Stomach (tissue), 9 donors: ENCODE measurements around the gene LDAH. TPM values are rescaled to one million over a fixed set of nuclear protein-coding genes. Genes with fewer than 3 reads are reported as not detected.
A peak's percentile ranks its signal among the peaks of the same experiment; 100 is the strongest.

Experiments used
- DNase-seq, 2 donors: peaks; one replicate each; pipeline versions ENCODE4 v3.0.0 to v3.0.0-alpha.2; 2013 to 2019
- H3K27ac ChIP-seq, 5 donors: fragments of 200-600 bp in 4 of 5; sonication (generic) in 4 of 5; one replicate each; pipeline ENCODE4 v1.5.1; 2013 to 2019; ENCODE audit warnings: mild to moderate bottlenecking in 1 of 5, moderate library complexity in 1 of 5
- H3K27me3 ChIP-seq, 3 donors: fragments of 200-600 bp; sonication (generic); one replicate each; pipeline ENCODE4 v1.5.1; 2017 to 2019; ENCODE audit warnings: mixed run types in 1 of 3
- H3K36me3 ChIP-seq, 4 donors: fragments of 200-600 bp; sonication (generic); 1 replicate in 3 of 4; 2 replicates in 1 of 4; pipeline ENCODE4 v1.5.1; 2016 to 2019
- H3K4me1 ChIP-seq, 4 donors: fragments of 200-600 bp; sonication (generic); one replicate each; pipeline ENCODE4 v1.5.1; 2016 to 2019
- H3K4me3 ChIP-seq, 4 donors: fragments of 200-600 bp; sonication (generic) in 3 of 4; one replicate each; pipeline ENCODE4 v1.5.1; 2016 to 2019; ENCODE audit warnings: mild to moderate bottlenecking in 1 of 4
- H3K9me3 ChIP-seq, 4 donors: fragments of 200-600 bp; sonication (generic); one replicate each; pipeline ENCODE4 v1.5.1; 2016 to 2019
- CTCF ChIP-seq, 7 experiments: fragments of 450-650 bp in 4 of 7; fragments of 200-600 bp in 3 of 7; sonication (generic) in 3 of 7; IDR thresholded peaks; one replicate each; pipeline ENCODE4 v1.5.1; 2016 to 2019; ENCODE audit warnings: antibody characterized with exemption in 7 of 7, control low read depth in 2 of 7, mild to moderate bottlenecking in 1 of 7
- EP300 ChIP-seq: sonication (generic); formaldehyde crosslinking; IDR thresholded peaks from one replicate; pipeline ENCODE4 v1.6.1; 2017; ENCODE audit warnings: antibody characterized with exemption
- POLR2A ChIP-seq, 4 donors: fragments of 450-650 bp; IDR thresholded peaks; one replicate each; pipeline ENCODE4 v1.6.1; 2016; ENCODE audit warnings: antibody characterized with exemption in 4 of 4, control low read depth in 2 of 4, mild to moderate bottlenecking in 1 of 4, moderate library complexity in 1 of 4
- POLR2AphosphoS5 ChIP-seq, 3 donors: sonication (generic); formaldehyde crosslinking; IDR thresholded peaks; one replicate each; pipeline ENCODE4 v1.6.1; 2016; ENCODE audit warnings: antibody characterized with exemption in 3 of 3
- WGBS, 5 donors: extraction: QIAGEN DNeasy Blood & Tissue Kit in 3 of 5; methylation state at CpG; one replicate each; pipeline versions ENCODE4 v1.1.5 to v1.1.7; 2013 to 2018; 5-methylcytosine and 5-hydroxymethylcytosine counted together
- intact Hi-C: fragments of 100-400 bp; cut with DNase I; formaldehyde crosslinking; loops from one replicate; pipeline ENCODE4 v1.15.1; 2023; ENCODE audit warnings: low total_unique reads
- polyA plus RNA-seq, 3 donors: library from polyadenylated mRNA; stranded (reverse); fragments of 200-250 nt; gene quantifications; one replicate each; pipeline ENCODE4 v1.2.3, GENCODE V29; 2013
- total RNA-seq, 5 donors: library from RNA; depleted of rRNA; stranded (reverse); fragments of >200 nt; gene quantifications; one replicate each; pipeline versions ENCODE4 v1.1.0 to v1.2.3, GENCODE V29; 2014 to 2016
- donor health status: healthy with polysubstance abuse.
- donor health status: Bipolar disorder and iron deficiency.
- donor health status: healthy.

Gene LDAH
- total and polyA plus RNA-seq, 8 donors: 4.1 to 20.0 (median 5.9) TPM

DNA sequence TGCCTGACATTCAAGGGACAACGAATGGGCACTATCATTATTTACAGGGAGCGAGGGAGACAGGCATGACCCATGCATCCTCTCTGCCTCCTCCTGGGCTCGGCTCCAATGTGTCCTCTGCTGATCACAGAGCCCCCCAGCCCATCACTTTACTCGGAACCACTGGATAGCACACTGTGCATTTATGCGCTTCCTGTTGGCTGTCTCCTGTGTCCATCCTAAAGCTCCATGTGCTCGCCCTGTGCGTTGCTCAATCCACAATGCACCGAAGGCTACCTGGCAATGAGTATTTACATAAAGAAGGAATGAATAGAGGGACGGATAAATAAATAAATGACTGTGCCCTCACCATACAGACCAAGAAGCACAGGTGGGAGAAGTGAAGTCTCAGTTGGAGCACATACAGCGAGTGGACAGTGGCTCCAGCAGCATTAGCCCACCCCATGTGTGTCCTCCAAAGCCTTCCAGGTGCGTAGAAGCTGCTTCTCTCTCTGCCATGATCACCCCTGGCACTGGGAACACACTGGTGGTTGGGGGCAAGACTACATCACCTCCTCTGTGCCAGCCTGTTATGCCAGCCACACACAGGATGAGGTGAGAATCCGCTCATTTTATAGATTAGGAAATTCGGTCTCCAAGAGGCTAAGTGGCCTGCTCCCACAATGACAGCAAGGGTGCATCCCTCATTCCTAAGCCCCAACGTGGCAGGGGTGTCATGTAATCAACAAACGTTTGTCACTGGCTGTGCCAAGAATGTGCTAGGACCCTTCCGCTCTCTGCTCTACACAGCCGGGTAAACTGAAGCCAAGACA, 158.3 kb downstream of the LDAH start:
- H3K36me3 ChIP-seq: no peaks in the 10 kb centered on the region
- WGBS, 5 donors: 19 to 28% (median 24%) methylated on average over 16 to 17 of the region's 17 CpGs
- peak in 1 of 2 donors; percentile 12 for DNase-seq
- peaks cover 14 to 94% (median 67%) of the 10 kb centered on the region in 3 donors for H3K27me3 ChIP-seq
- H3K4me1 ChIP-seq: peaks cover 28 to 48% (median 36%) of the 10 kb centered on the region in 4 donors
- H3K27ac ChIP-seq: no peak overlapping the region
- intact Hi-C loops: loop anchor here (5.0 kb wide), 1 partner anchor 298 kb away; no protein-coding TSS in a partner anchor
- H3K9me3 ChIP-seq: no peaks in the 10 kb centered on the region
- H3K4me3 ChIP-seq: peak overlapping the region in 1 of 4 donors; percentile 58
- TF ChIP-seq CTCF (IDR thresholded peaks at IDR 0.05): no peak
- no peak for TF ChIP-seq EP300
- no peak for TF ChIP-seq POLR2A (IDR thresholded peaks at IDR 0.05)
- no peak for TF ChIP-seq POLR2AphosphoS5 (IDR thresholded peaks at IDR 0.05)

DNA sequence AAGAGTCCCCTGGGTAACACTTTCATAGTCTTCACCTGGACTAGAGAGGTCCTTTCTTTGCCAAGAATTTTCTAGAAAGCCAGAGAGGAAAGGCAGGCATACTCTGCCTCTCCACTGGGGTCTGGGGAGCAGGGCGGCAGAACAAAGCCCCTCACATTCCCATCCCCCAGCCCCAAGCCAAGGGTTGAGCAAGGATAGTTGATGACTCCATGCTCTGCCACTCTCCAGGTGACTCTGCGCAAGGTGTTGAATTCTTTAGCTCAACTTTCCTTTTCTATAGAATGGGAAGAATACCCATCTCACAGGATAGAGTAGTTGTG, 158.9 kb downstream of the LDAH start:
- intact Hi-C loops: loop anchor here (5.0 kb wide), 1 partner anchor 298 kb away; no protein-coding TSS in a partner anchor
- H3K27ac ChIP-seq: no peak overlapping the region

GRCh38 chr2:20663196-20664070, 159.5 kb downstream of the LDAH start:
- peaks cover 14 to 82% (median 55%) of the 10 kb centered on the region in 3 donors for H3K27me3 ChIP-seq
- H3K4me1 ChIP-seq: peaks cover 28 to 44% (median 37%) of the 10 kb centered on the region in 4 donors
- H3K36me3 ChIP-seq: no peaks in the 10 kb centered on the region
- 35 to 49% (median 42%) methylated on average over 7 of the region's 7 CpGs for WGBS, 5 donors
- intact Hi-C loops: loop anchor here (5.0 kb wide), 1 partner anchor 299 kb away; no protein-coding TSS in a partner anchor
- H3K4me3 ChIP-seq: no peak overlapping the region
- TF ChIP-seq EP300 (no peak), POLR2A (IDR thresholded peaks at IDR 0.05) (no peak), POLR2AphosphoS5 (IDR thresholded peaks at IDR 0.05) (no peak), CTCF (IDR thresholded peaks at IDR 0.05) (no peak)
- DNase-seq: peak in 1 of 2 donors; percentile 10
- H3K27ac ChIP-seq: no peak overlapping the region
- H3K9me3 ChIP-seq: no peaks in the 10 kb centered on the region

More for the DNA sequence above, 158.9 kb downstream of the LDAH start:
- Histone ChIP-seq H3K27me3 (peaks cover 14 to 88% (median 61%) of the 10 kb centered on the region in 3 donors), H3K4me3 (no peak overlapping the region), H3K36me3 (no peaks in the 10 kb centered on the region), H3K9me3 (no peaks in the 10 kb centered on the region), H3K4me1 (peaks cover 28 to 44% (median 36%) of the 10 kb centered on the region in 4 donors)
- DNase-seq: no peak
- TF ChIP-seq EP300 (no peak), POLR2AphosphoS5 (IDR thresholded peaks at IDR 0.05) (no peak), POLR2A (IDR thresholded peaks at IDR 0.05) (no peak), CTCF (IDR thresholded peaks at IDR 0.05) (no peak)
- 43 to 74% (median 58%) methylated on average over 2 of the region's 2 CpGs for WGBS, 5 donors

- H3K27me3 ChIP-seq: peaks cover 14 to 72% (median 45%) of the 10 kb centered on the region in 3 donors
- no peaks in the 10 kb centered on the region for H3K9me3 ChIP-seq
- no peak for DNase-seq
- 59 to 82% (median 72%) methylated on average over 4 to 5 of the region's 5 CpGs for WGBS, 5 donors
- H3K27ac ChIP-seq: no peak overlapping the region
- no peak overlapping the region for H3K4me3 ChIP-seq
- H3K4me1 ChIP-seq: peaks cover 24 to 38% (median 31%) of the 10 kb centered on the region in 4 donors
- TF ChIP-seq POLR2AphosphoS5 (IDR thresholded peaks at IDR 0.05): no peak
- H3K36me3 ChIP-seq: no peaks in the 10 kb centered on the region
- intact Hi-C loops: loop anchor here (5.0 kb wide), 1 partner anchor 300 kb away; no protein-coding TSS in a partner anchor
Observed at GRCh38 chr2:20662308-20662937, 160.5 kb downstream of the LDAH start.
